GM19025 (cell line): ENCODE results near the gene VTA1.

Source experiments
- ATAC-seq: cut with Tn5 transposase; IDR thresholded peaks from one replicate; pipeline ENCODE4 v1.9.1; 2021; ENCODE audit warnings: mild to moderate bottlenecking, low read depth, moderate library complexity; ENCODE audit not compliant: unreplicated experiment

VTA1 gene

GRCh38 chr6:142258757-142259156 is 111.7 kb downstream of the VTA1 start:
- no peak for ATAC-seq

GRCh38 chr6:142260748-142261147 is 113.7 kb downstream of the VTA1 start:
- ATAC-seq: no peak

- ATAC-seq: no peak
These were observed 115.2 kb downstream of the VTA1 start for GRCh38 chr6:142262231-142262630.

GRCh38 chr6:142265476-142265875 is 118.4 kb downstream of the VTA1 start:
- ATAC-seq: no peak

GRCh38 chr6:142266060-142266459 is 119.0 kb downstream of the VTA1 start:
- ATAC-seq: no peak

- no peak for ATAC-seq
These were observed 124.4 kb downstream of the VTA1 start for GRCh38 chr6:142271476-142271875.
